BE2C (cell line): ENCODE measurements around the gene KCNH1.
"Not testable (repeated sequence)": the region's sequence is repeated elsewhere in the genome, so short reads cannot be mapped to it uniquely, and the experiment has no call there.

ENCODE experiments used
- DNase-seq: peaks from one replicate; pipeline ENCODE4 v3.0.0-alpha.2; 2020
- H3K27me3 ChIP-seq: fragments of 250-450 bp; sonication (Bioruptor Pico); 2 replicates; pipeline ENCODE4 v1.5.1; 2020; ENCODE audit warnings: mild to moderate bottlenecking
- H3K36me3 ChIP-seq: fragments of 250-450 bp; sonication (Bioruptor Pico); 2 replicates; pipeline ENCODE4 v1.5.1; 2020; ENCODE audit warnings: mild to moderate bottlenecking
- H3K4me1 ChIP-seq: fragments of 250-450 bp; sonication (Bioruptor Pico); 2 replicates; pipeline ENCODE4 v1.5.1; 2020
- H3K4me3 ChIP-seq: 2 replicates; pipeline ENCODE4 v1.5.1; 2011; ENCODE audit warnings: low read depth, low read length
- H3K9me3 ChIP-seq: fragments of 250-450 bp; sonication (Bioruptor Pico); 2 replicates; pipeline ENCODE4 v1.5.1; 2020
- CTCF ChIP-seq: IDR thresholded peaks from 2 replicates; pipeline ENCODE4 v1.5.1; 2012; ENCODE audit warnings: mild to moderate bottlenecking, low read depth, low read length

KCNH1 gene

GRCh38 chr1:211009944-211010343, 124.0 kb downstream of the KCNH1 start:
- Histone ChIP-seq H3K27me3 (peaks cover 9% of the 10 kb centered on the region), H3K9me3 (no peaks in the 10 kb centered on the region), H3K36me3 (no peaks in the 10 kb centered on the region), H3K4me1 (no peaks in the 10 kb centered on the region), H3K4me3 (no peak overlapping the region)
- peak; percentile 27; the same call in 1 of the 2 replicates for TF ChIP-seq CTCF
- no peak for DNase-seq

- no peaks in the 10 kb centered on the region for H3K36me3 ChIP-seq
- H3K9me3 ChIP-seq: no peaks in the 10 kb centered on the region
- H3K27me3 ChIP-seq: no peaks in the 10 kb centered on the region
- no peak for DNase-seq
- H3K4me3 ChIP-seq: no peak overlapping the region
- no peaks in the 10 kb centered on the region for H3K4me1 ChIP-seq
- TF ChIP-seq CTCF: no peak
These were observed 126.1 kb downstream of the KCNH1 start for GRCh38 chr1:211007830-211008229.

GRCh38 chr1:210995931-210996330, 138.0 kb downstream of the KCNH1 start:
- not testable (repeated sequence) for H3K4me3 ChIP-seq, DNase-seq, H3K4me1 ChIP-seq, H3K27me3 ChIP-seq, H3K36me3 ChIP-seq, H3K9me3 ChIP-seq

- H3K4me1 ChIP-seq: no peaks in the 10 kb centered on the region
- no peak overlapping the region for H3K4me3 ChIP-seq
- no peak for TF ChIP-seq CTCF
- no peaks in the 10 kb centered on the region for H3K27me3 ChIP-seq
- H3K9me3 ChIP-seq: no peaks in the 10 kb centered on the region
- H3K36me3 ChIP-seq: no peaks in the 10 kb centered on the region
- DNase-seq: no peak
These were observed 141.1 kb downstream of the KCNH1 start for GRCh38 chr1:210992837-210993236.

- Histone ChIP-seq H3K4me3 (no peak overlapping the region), H3K9me3 (no peaks in the 10 kb centered on the region), H3K36me3 (no peaks in the 10 kb centered on the region), H3K27me3 (no peaks in the 10 kb centered on the region), H3K4me1 (no peaks in the 10 kb centered on the region)
- no peak for DNase-seq
- TF ChIP-seq CTCF: no peak
These were observed 144.0 kb downstream of the KCNH1 start for GRCh38 chr1:210989905-210990304.

GRCh38 chr1:210981490-210981889, 152.5 kb downstream of the KCNH1 start:
- no peak for TF ChIP-seq CTCF
- H3K36me3 ChIP-seq: no peaks in the 10 kb centered on the region
- no peaks in the 10 kb centered on the region for H3K4me1 ChIP-seq
- no peaks in the 10 kb centered on the region for H3K9me3 ChIP-seq
- H3K27me3 ChIP-seq: no peaks in the 10 kb centered on the region
- H3K4me3 ChIP-seq: no peak overlapping the region
- DNase-seq: no peak

GRCh38 chr1:210980082-210980481, 153.9 kb downstream of the KCNH1 start:
- H3K36me3 ChIP-seq: no peaks in the 10 kb centered on the region
- H3K27me3 ChIP-seq: no peaks in the 10 kb centered on the region
- no peaks in the 10 kb centered on the region for H3K4me1 ChIP-seq
- no peak for DNase-seq
- TF ChIP-seq CTCF: no peak
- H3K4me3 ChIP-seq: no peak overlapping the region
- H3K9me3 ChIP-seq: no peaks in the 10 kb centered on the region
